Mesenchymal stem cell (in vitro differentiated cells and primary cell): Measurements from ENCODE around the gene SLC6A18.

Experiments used
- DNase-seq: peaks from one replicate; pipeline ENCODE4 v3.0.0-alpha.2; 2013
- H2AFZ ChIP-seq: one replicate; pipeline ENCODE4 v1.6.1; 2013; ENCODE audit warnings: low read depth, mild to moderate bottlenecking, control low read depth, inconsistent platforms, low read length, moderate library complexity
- H2AK5ac ChIP-seq: 2 replicates; pipeline ENCODE4 v1.6.1; 2013; ENCODE audit warnings: low read length, moderate library complexity, mild to moderate bottlenecking, inconsistent platforms; ENCODE audit not compliant: severe bottlenecking
- H2BK120ac ChIP-seq: one replicate; pipeline ENCODE4 v1.6.1; 2013; ENCODE audit warnings: low read depth, mild to moderate bottlenecking, inconsistent platforms, low read length, moderate library complexity
- H2BK12ac ChIP-seq, 2 experiments: one replicate each; pipeline ENCODE4 v1.6.1; 2013; ENCODE audit warnings: inconsistent platforms in 2 of 2, low read length in 2 of 2, mild to moderate bottlenecking in 2 of 2, moderate library complexity in 2 of 2, control low read depth in 1 of 2
- H2BK15ac ChIP-seq: one replicate; pipeline ENCODE4 v1.6.1; 2013; ENCODE audit warnings: mild to moderate bottlenecking, low read depth, inconsistent platforms; ENCODE audit not compliant: poor library complexity, severe bottlenecking
- H2BK5ac ChIP-seq: 2 replicates; pipeline ENCODE4 v1.6.1; 2013; ENCODE audit warnings: low read depth, mild to moderate bottlenecking, low read length, control low read depth, inconsistent platforms; ENCODE audit not compliant: poor library complexity, severe bottlenecking
- H3K14ac ChIP-seq, 2 experiments: one replicate each; pipeline ENCODE4 v1.6.1; 2013; ENCODE audit warnings: inconsistent platforms in 2 of 2, low read length in 2 of 2, control low read depth in 1 of 2, mild to moderate bottlenecking in 1 of 2, moderate library complexity in 1 of 2
- H3K18ac ChIP-seq, 2 experiments: one replicate each; pipeline ENCODE4 v1.6.1; 2013; ENCODE audit warnings: inconsistent platforms in 2 of 2, low read length in 2 of 2, control low read depth in 1 of 2, low read depth in 1 of 2, mild to moderate bottlenecking in 1 of 2
- H3K23ac ChIP-seq, 2 experiments: one replicate each; pipeline ENCODE4 v1.6.1; 2013; ENCODE audit warnings: inconsistent platforms in 2 of 2, low read length in 2 of 2, mild to moderate bottlenecking in 2 of 2, moderate library complexity in 2 of 2, control low read depth in 1 of 2
- H3K27ac ChIP-seq: 2 replicates; pipeline ENCODE4 v1.5.1; 2013; ENCODE audit warnings: mild to moderate bottlenecking, moderate library complexity, low read length, control low read depth, inconsistent platforms; ENCODE audit not compliant: poor library complexity, severe bottlenecking
- H3K27me3 ChIP-seq, 2 experiments: 2 replicates each; pipeline versions ENCODE4 v1.6.1 to v1.7.0; 2013; ENCODE audit warnings: low read length in 2 of 2, mild to moderate bottlenecking in 2 of 2, moderate library complexity in 2 of 2, control low read depth in 1 of 2, inconsistent platforms in 1 of 2; ENCODE audit not compliant: control insufficient read depth in 1 of 2, insufficient read depth in 1 of 2
- H3K36me3 ChIP-seq, 2 experiments: 2 replicates each; pipeline versions ENCODE4 v1.6.1 to v1.7.0; 2013; ENCODE audit warnings: low read length in 2 of 2, control low read depth in 1 of 2, inconsistent platforms in 1 of 2, low read depth in 1 of 2, mild to moderate bottlenecking in 1 of 2; ENCODE audit not compliant: insufficient read depth in 2 of 2, control insufficient read depth in 1 of 2
- H3K4ac ChIP-seq, 2 experiments: one replicate each; pipeline ENCODE4 v1.6.1; 2013; ENCODE audit warnings: inconsistent platforms in 2 of 2, low read length in 2 of 2, mild to moderate bottlenecking in 2 of 2, moderate library complexity in 2 of 2, control low read depth in 1 of 2, low read depth in 1 of 2
- H3K4me1 ChIP-seq: 2 replicates; pipeline ENCODE4 v1.6.1; 2013; ENCODE audit warnings: low read depth, low read length, control low read depth; ENCODE audit not compliant: control insufficient read depth, insufficient read depth
- H3K4me2 ChIP-seq: 2 replicates; pipeline ENCODE4 v1.6.1; 2013; ENCODE audit warnings: low read length, mild to moderate bottlenecking, inconsistent platforms; ENCODE audit not compliant: poor library complexity, severe bottlenecking
- H3K4me3 ChIP-seq, 2 experiments: 2 replicates each; pipeline versions ENCODE4 v1.5.1 to v1.7.0; 2013; ENCODE audit warnings: low read length in 2 of 2, mild to moderate bottlenecking in 2 of 2, control low read depth in 1 of 2, low read depth in 1 of 2; ENCODE audit not compliant: insufficient read depth in 1 of 2
- H3K79me1 ChIP-seq: replicated peaks from 2 replicates; pipeline ENCODE4 v1.6.1; 2013; ENCODE audit warnings: mild to moderate bottlenecking, control low read depth, low read length, inconsistent platforms; ENCODE audit not compliant: poor library complexity, severe bottlenecking
- H3K9ac ChIP-seq: 2 replicates; pipeline ENCODE4 v1.7.0; 2013; ENCODE audit warnings: mild to moderate bottlenecking, low read length, moderate library complexity
- H3K9me3 ChIP-seq: 2 replicates; pipeline ENCODE4 v1.7.0; 2013; ENCODE audit warnings: mild to moderate bottlenecking, low read length; ENCODE audit not compliant: control insufficient read depth
- H4K8ac ChIP-seq: one replicate; pipeline ENCODE4 v1.6.1; 2013; ENCODE audit warnings: inconsistent platforms, mild to moderate bottlenecking, low read length, moderate library complexity
- H4K91ac ChIP-seq: one replicate; pipeline ENCODE4 v1.6.1; 2013; ENCODE audit warnings: mild to moderate bottlenecking, low read length, inconsistent platforms
- WGBS: methylation state at CpG from one replicate; pipeline ENCODE4 v1.1.7; 2013; ENCODE audit warnings: mixed read lengths; 5-methylcytosine and 5-hydroxymethylcytosine counted together

SLC6A18 gene

DNA sequence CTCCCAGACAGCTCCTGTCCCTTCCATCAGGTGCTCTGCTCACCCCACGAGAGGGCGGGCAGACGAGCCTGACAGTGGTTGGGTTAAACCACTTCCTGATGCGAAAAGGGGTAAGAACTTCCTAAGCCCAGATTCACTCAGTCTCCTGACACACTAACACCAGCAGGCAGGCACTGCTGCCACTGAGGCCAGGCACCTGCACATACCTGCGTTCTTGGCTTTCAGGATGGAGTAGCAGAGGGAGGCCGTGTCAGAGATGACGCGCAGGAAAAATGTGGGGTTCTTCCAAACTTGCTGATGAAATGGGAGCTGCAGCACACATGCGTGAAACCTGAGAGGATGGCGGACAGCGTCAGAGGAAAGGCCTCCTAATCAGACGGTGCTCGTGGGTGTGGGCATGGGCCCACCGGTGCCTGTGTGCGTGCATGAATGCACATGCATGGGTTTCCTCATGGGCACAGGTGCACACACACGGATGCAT lies 29.9 kb downstream of the SLC6A18 start:
- Histone ChIP-seq H3K36me3 (no peaks in the 10 kb centered on the region), H2AK5ac (no peak overlapping the region), H3K23ac (no peak overlapping the region), H4K8ac (no peak overlapping the region), H3K4ac (no peak overlapping the region), H3K18ac (no peak overlapping the region), H3K4me3 (peak overlapping the region in 1 of 2 experiments; percentile 2), H3K27me3 (peaks cover 0 to 18% of the 10 kb centered on the region in 2 experiments), H3K9ac (no peak overlapping the region), H2BK12ac (no peak overlapping the region), H2AFZ (no peak overlapping the region), H2BK5ac (no peak overlapping the region), H2BK120ac (no peak overlapping the region), H3K14ac (no peak overlapping the region), H3K79me1 (no peaks in the 10 kb centered on the region), H3K9me3 (no peaks in the 10 kb centered on the region), H4K91ac (no peak overlapping the region), H3K4me1 (no peaks in the 10 kb centered on the region), H3K4me2 (no peak overlapping the region), H3K27ac (no peak overlapping the region), H2BK15ac (no peak overlapping the region)
- 88% methylated on average over 16 of the region's 16 CpGs for WGBS
- DNase-seq: no peak

DNA sequence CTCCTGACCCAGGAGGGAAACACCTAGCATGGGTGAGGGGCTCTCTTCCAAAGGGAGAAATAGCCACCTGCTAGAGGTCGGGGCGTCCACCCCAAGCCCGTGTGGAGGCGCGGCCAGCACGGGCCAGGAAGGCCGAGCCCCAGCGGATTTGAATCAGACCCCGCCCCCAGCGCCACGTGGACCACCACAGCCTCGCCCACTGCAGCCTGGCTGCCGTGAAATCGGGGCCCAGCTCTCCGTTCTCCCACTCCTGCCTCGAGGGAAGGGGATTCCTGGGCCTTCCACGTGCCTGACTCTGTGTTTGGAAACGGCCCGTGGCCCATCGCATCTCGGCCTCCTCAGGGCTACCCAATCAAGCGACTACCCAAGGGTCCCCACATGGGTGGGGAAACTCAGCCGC lies 31.6 kb downstream of the SLC6A18 start:
- WGBS: 84% methylated on average over 23 of the region's 23 CpGs
- Histone ChIP-seq H2BK120ac (no peak overlapping the region), H3K14ac (no peak overlapping the region), H2BK12ac (no peak overlapping the region), H3K18ac (no peak overlapping the region), H3K4ac (no peak overlapping the region), H2AK5ac (no peak overlapping the region), H3K9me3 (peaks cover 14% of the 10 kb centered on the region), H2BK15ac (no peak overlapping the region), H4K8ac (no peak overlapping the region), H3K9ac (no peak overlapping the region), H2AFZ (no peak overlapping the region), H3K23ac (no peak overlapping the region), H2BK5ac (no peak overlapping the region), H3K36me3 (no peaks in the 10 kb centered on the region), H4K91ac (no peak overlapping the region), H3K4me1 (no peaks in the 10 kb centered on the region), H3K4me2 (no peak overlapping the region), H3K79me1 (no peaks in the 10 kb centered on the region), H3K4me3 (no peak overlapping the region), H3K27me3 (peaks cover 0 to 16% of the 10 kb centered on the region in 2 experiments), H3K27ac (no peak overlapping the region)
- no peak for DNase-seq

DNA sequence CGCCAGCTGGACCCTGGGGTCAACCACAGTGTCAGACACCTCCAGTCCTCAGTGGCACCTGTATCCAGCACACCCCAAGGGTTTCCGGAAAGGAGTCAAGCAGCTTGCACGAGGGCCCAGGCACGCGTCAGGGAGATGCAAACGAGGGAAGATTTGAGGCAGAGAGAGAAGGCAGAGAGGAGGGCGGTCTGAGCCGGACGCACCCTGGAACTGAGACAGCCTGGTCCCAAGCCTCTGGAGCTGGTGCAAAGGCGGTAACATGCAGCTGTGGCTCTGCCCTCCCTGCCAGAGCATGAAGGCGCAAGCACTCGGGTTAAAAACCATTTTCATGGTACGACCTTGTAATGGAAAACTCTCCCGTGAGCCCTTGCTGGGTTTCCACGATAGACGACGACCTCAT lies 32.2 kb downstream of the SLC6A18 start:
- H3K79me1 ChIP-seq: no peaks in the 10 kb centered on the region

DNA sequence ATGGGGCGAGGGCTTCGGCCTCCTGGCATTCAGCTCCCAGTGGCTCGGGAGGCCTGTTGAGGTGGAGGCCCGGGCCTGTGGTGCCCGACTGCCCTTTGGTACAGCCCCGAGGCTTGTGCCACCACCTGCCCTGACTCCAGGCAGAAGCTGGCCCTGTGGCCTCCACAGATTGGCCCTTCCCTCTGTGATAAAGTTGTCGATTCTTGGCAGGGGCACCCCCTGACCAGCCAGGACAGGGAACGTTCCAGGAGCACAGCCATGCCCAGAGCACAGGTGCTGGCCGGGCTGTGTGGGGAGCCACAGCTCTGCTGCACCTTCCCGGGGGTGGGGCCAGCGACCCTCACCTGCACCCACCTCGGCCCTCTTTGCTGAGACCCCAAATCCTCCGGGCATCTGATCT lies 32.7 kb downstream of the SLC6A18 start:
- H3K9ac ChIP-seq: no peak overlapping the region
- no peaks in the 10 kb centered on the region for H3K79me1 ChIP-seq
- no peak overlapping the region for H3K18ac ChIP-seq
- no peak overlapping the region for H4K91ac ChIP-seq
- no peak overlapping the region for H2BK120ac ChIP-seq
- no peak overlapping the region for H2BK15ac ChIP-seq
- H2BK12ac ChIP-seq: no peak overlapping the region
- H3K4me3 ChIP-seq: no peak overlapping the region
- H3K4me2 ChIP-seq: no peak overlapping the region
- no peak overlapping the region for H2BK5ac ChIP-seq
- no peaks in the 10 kb centered on the region for H3K4me1 ChIP-seq
- H3K4ac ChIP-seq: no peak overlapping the region
- H2AK5ac ChIP-seq: no peak overlapping the region
- no peaks in the 10 kb centered on the region for H3K36me3 ChIP-seq
- H3K14ac ChIP-seq: no peak overlapping the region
- H4K8ac ChIP-seq: no peak overlapping the region
- peaks cover 24% of the 10 kb centered on the region for H3K9me3 ChIP-seq
- H2AFZ ChIP-seq: no peak overlapping the region
- DNase-seq: no peak
- no peak overlapping the region for H3K23ac ChIP-seq
- 88% methylated on average over 13 of the region's 13 CpGs for WGBS
- peaks cover 0 to 12% of the 10 kb centered on the region in 2 experiments for H3K27me3 ChIP-seq
- no peak overlapping the region for H3K27ac ChIP-seq

More for the DNA sequence above, 32.2 kb downstream of the SLC6A18 start:
- H3K18ac ChIP-seq: no peak overlapping the region
- no peak overlapping the region for H4K8ac ChIP-seq
- peaks cover 0 to 12% of the 10 kb centered on the region in 2 experiments for H3K27me3 ChIP-seq
- H3K9ac ChIP-seq: no peak overlapping the region
- no peaks in the 10 kb centered on the region for H3K36me3 ChIP-seq
- no peak overlapping the region for H2BK120ac ChIP-seq
- H2AFZ ChIP-seq: no peak overlapping the region
- no peak overlapping the region for H4K91ac ChIP-seq
- WGBS: 86% methylated on average over 17 of the region's 17 CpGs
- no peak overlapping the region for H2AK5ac ChIP-seq
- no peak for DNase-seq
- H3K27ac ChIP-seq: no peak overlapping the region
- no peak overlapping the region for H2BK15ac ChIP-seq
- H3K4me3 ChIP-seq: no peak overlapping the region
- no peak overlapping the region for H3K4ac ChIP-seq
- no peak overlapping the region for H3K23ac ChIP-seq
- no peaks in the 10 kb centered on the region for H3K4me1 ChIP-seq
- H3K14ac ChIP-seq: no peak overlapping the region
- no peak overlapping the region for H2BK5ac ChIP-seq
- H3K4me2 ChIP-seq: no peak overlapping the region
- H2BK12ac ChIP-seq: no peak overlapping the region
- H3K9me3 ChIP-seq: peaks cover 20% of the 10 kb centered on the region
